Measurements from ENCODE around the gene DCUN1D5.

The DCUN1D5 gene

GRCh38 chr11:103091801-103092524 is at the start of gene DCUN1D5:
DCUN1D5 (minus strand) TSS chr11:103092160; CDS start chr11:103091872, 288 bp downstream.
- peak; percentile 95 for DNase-seq

DNA sequence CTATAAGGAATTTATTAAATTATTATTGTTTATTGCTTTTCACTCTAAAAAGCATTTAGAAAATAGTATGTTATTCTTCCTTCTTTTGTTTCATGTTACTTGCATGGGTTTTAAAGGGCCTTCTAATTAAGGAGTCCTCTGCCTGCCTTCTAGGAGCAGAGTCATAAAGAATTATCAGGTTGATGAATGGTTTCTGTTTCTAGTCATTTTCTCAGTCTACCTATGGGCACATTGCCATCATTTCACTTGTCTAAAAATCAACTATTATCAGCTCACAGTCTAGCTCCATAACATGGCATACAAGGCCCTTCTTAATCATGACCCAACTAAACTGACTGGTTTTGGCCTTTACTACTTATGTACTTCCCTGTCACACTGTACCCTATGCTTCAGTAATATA is 33.5 kb upstream of the DCUN1D5 start:
- DNase-seq = no peak

DNA sequence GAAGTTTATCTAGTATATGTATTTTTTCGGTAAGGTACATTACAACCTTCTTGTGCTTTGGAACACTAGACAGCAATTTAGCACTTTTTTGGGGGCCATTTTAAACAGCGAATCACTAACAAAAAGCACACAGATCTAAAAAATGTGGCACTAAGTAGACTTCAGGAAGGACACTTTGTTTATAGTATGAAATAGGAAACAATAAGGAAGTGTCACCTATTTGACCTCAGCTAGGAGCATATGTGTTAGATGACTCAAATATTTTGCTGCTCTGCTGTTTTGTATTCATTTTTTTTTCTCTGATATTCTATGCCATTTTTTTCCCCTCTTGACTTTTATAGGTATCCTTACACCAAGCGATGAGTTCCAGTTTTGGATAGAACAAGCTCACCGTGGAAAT is 22.9 kb upstream of the DCUN1D5 start:
- no peak for DNase-seq

- no peak for DNase-seq
Measured at GRCh38 chr11:103112364-103112763, 20.4 kb upstream of the DCUN1D5 start.

GRCh38 chr11:103111400-103111799 is 19.4 kb upstream of the DCUN1D5 start:
- no peak for DNase-seq

DNA sequence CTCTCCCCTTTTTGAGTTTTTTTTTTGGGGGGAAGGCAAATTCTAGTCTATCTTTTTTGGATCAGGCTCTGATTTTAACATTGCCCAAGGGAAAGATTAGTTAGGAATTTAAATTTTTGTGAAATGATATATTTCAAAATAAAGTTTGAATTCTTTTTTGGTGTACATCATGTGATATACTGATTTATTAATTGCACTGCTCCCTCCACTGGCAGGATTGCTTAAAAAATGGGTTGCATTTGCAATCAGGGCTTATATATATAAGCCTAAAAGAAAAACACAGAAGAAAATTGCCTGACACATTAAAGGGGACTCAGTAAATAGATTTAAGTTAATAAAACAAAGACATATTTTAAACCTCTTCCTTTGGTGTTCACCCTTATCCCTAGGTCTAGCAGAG is 18.4 kb upstream of the DCUN1D5 start:
- DNase-seq = no peak

DNA sequence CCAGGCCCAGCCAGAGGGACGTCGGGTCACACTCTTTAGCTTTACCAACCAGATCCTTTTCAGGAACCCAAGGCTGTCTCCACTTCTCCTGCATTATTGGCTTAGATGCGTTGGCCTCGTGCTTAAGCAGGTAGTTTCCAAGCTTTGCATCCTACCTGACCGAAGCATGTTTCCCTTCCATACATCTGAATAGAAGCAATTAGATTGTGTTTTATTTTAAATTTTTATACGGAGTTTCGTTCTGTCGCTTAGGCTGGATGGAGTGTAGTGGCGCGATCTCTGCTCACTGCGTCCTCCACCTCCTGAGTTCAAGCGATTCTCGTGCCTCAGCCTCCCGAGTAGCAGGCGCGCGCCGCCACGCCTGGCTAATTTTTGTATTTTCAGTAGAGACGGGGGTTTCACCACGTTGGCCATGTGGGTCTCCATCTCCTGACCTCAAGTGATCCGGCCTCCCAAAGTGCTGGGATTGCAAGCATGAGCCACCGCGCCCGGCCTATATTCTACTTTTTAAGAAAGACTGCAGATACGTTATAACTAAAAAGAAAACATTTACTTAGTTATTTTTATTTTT is 17.9 kb upstream of the DCUN1D5 start:
- DNase-seq = no peak

DNA sequence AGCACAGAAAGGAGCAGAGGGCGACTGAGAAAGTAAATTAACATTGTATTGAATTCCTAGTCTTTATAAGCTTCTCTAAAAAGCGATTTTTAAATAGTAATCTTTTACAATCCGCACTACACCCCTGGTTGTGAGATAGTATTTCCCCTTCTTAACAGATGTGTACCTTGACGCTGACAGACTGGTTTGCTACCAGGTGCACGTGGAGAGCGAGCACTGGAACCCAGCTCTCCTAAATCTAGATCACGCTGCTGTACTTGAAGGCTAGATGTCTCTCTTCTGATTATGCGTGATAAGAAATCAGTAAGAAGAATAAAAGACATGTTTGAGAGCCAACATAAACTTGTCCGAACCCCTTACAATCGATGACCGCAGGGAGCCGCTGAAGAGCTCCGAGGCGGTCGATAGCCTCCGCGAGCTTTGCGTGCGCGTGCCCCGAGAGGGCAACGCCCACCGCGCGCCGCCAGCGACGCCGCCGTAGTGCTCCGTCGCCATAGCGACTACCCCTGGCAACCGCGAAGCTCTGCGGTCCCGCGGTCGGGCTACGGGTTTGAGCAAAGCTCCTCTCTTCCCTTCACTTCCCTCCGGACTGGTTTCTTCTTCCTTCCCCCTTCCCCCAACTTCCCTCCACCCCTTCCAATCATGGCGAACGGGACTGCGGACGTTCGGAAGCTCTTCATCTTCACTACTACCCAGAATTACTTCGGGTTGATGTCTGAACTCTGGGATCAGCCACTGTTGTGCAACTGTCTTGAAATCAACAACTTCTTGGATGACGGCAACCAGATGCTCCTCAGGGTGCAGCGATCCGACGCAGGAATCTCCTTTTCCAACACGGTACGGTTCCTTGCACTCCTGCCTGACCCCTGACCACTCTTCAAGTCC is 17.2 kb upstream of the DCUN1D5 start, which contains the start of gene DYNC2H1:
Gene DYNC2H1, plus strand, starts transcription at position 494 of the 885 bp plus-strand sequence. Its CDS starts 149 bp downstream, at position 643.
- peak; percentile 86 for DNase-seq

DNA sequence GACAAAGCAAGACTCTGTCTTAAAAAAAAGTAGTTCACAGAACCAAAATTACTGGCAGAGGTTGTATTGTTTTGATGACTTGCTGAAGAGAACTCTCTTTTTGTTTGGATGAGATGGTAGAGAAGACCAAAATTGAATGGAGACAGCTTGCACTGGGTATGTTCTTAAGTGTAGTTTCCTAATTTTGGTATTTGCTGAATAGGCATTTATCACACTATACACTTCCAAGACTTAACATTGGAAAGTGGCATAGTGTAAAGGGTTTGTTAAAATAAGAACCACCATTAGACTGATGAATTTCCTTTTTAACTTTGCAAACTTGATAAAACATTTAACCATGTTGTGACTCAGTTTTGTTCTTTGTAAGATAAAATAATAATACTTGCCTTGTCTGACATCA is 5.3 kb upstream of the DCUN1D5 start:
- DNase-seq = no peak

GRCh38 chr11:103091064-103091800 is 728 bp downstream of the DCUN1D5 start:
- DNase-seq = peak; percentile 57

DNA sequence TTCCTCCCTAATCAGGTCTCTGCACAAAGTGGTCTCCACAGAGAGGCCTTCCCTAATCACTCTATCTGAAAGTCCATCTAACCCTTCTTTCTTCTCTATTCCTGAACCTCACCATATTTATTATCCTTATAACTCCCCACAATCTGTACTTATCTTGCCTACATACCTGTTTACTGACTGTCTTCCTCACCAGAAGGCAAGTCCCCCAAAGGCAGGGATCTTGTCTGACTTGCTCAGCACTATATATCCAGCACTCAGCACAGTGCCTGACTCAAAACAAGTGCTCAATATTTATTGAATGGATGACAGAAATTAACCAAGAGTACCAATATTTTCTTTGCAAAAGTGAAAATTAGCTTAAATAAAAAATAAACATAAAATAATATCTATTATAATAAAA is 5.5 kb downstream of the DCUN1D5 start:
- DNase-seq = no peak

DNA sequence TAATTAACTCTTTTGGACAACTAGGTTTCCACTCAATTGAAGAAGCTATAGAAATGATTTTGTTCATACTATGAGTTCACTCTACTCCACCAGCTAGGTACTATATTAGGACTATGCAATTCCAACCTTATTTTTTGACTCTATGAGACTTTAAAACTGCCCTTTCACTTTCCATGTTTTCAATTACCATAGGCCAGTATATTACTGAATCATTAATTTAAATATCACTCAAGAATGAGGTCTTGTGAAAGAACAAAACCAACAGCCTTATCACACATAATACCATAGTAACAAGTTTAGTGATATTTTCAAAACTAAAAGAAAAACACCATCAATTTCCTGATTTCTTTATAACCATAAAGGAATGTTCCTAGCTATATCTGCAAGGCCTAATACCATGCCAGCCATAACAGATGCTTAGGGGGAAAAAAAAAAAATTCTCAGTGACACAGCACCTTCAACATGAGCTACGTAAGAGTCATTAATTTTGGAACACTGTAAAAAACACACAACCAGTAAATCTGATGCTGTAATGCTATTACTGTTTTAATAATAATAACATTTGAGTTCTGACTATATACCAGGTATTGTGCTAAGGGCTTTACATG is 6.1 kb downstream of the DCUN1D5 start:
- no peak for DNase-seq

GRCh38 chr11:103079833-103080232 is 12.1 kb downstream of the DCUN1D5 start:
- no peak for DNase-seq

DNA sequence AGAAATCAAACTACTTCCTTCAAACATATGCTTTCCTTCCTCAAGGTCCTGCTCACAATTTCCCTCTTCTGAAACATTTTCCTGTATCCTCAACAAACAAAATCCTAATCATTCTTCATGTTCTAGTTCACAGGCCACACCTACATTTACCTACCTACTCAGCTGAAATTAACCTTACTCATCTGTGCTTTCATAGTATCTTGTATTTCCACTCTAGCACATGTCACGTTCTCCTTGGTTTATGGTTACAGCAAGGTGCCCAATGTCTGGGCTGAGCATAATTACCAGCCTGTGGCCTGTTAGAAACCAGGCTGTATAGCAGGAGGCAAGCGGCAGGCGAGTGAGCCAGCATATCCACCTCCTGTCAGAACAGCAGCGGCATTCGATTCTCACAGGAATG is 13.2 kb downstream of the DCUN1D5 start:
- no peak for DNase-seq

- DNase-seq = no peak
Measured at GRCh38 chr11:103077554-103077953, 14.4 kb downstream of the DCUN1D5 start.

- DNase-seq = no peak
Measured at GRCh38 chr11:103076361-103076760, 15.6 kb downstream of the DCUN1D5 start.

- DNase-seq = no peak
Measured at GRCh38 chr11:103071008-103071407, 21.0 kb downstream of the DCUN1D5 start.

- DNase-seq = no peak
Measured at GRCh38 chr11:103070142-103070541, 21.8 kb downstream of the DCUN1D5 start.

- DNase-seq = no peak
Measured at GRCh38 chr11:103069367-103069766, 22.6 kb downstream of the DCUN1D5 start.

DNA sequence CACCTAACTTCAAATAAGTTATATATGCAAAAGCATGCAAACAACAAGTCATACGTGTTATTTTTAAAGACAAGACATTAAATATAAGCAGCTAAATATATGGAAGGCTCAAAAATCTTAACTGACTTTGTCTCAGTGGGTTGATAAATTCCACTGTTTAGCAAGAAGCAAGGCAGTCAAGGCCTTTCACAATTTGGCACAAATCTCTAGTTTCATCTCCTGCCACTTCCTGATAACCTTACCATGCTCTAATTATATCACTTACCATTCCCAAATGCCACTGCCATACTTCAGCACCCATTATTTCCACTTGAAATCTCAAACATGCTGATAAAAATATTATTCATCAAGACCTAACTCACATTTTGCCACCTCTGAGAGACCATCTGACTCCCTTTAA is 24.8 kb downstream of the DCUN1D5 start:
- no peak for DNase-seq

- DNase-seq = no peak
Measured at GRCh38 chr11:103061656-103062055, 30.3 kb downstream of the DCUN1D5 start.

- DNase-seq = no peak
Measured at GRCh38 chr11:103055221-103055890, 36.6 kb downstream of the DCUN1D5 start.

Measured in stimulated activated CD4-positive, alpha-beta T cell treated with anti-CD3 and anti-CD28 coated beads, Interleukin-4, amount 100 ng/mL, for 1 hour (primary cell).